GM19467 (cell line): Measurements from ENCODE around the gene FREY1.

Experiments
- ATAC-seq: cut with Tn5 transposase; IDR thresholded peaks from one replicate; pipeline ENCODE4 v1.9.1; 2021; ENCODE audit warnings: mild to moderate bottlenecking, moderate library complexity; ENCODE audit not compliant: unreplicated experiment

The FREY1 gene, protein sequence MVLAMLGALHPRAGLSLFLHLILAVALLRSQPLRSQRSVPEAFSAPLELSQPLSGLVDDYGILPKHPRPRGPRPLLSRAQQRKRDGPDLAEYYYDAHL

DNA sequence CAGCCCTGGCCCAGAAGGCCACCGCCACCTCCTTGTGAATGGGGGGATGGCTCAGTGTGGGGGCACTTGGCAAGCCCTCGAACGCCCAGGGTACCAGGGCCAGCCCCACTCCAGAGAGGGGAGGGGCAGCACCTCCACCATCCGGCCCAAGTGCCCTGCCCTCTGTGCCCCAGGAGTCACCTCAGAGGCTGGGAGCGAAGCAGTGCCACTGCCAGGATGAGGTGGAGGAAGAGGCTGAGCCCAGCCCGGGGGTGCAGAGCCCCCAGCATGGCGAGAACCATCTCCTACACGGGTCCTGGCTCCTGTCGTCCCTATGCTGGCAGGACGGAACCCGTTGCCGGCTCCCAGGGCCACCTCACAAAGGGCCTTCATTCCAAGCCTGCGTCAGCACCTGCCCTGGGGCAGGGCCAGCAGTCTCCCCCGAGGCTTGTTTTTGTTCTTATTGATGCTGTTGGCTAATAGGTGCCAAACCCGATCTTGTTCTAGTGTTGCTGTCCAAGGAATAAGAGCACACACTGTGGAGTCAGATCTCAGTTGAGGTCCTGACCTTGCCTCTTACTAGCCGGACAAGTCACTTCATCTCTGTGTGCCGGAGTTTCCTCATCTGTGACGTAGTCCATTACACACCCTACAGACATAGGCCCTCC is at the start of gene FREY1:
TSS of gene FREY1 (minus strand) at position 307 of the 647 bp plus-strand sequence. CDS start at position 281, 26 bp downstream.
- ATAC-seq: no peak

GRCh38 chr11:45949992-45950407 is 42.9 kb upstream of the FREY1 start:
- ATAC-seq: no peak

DNA sequence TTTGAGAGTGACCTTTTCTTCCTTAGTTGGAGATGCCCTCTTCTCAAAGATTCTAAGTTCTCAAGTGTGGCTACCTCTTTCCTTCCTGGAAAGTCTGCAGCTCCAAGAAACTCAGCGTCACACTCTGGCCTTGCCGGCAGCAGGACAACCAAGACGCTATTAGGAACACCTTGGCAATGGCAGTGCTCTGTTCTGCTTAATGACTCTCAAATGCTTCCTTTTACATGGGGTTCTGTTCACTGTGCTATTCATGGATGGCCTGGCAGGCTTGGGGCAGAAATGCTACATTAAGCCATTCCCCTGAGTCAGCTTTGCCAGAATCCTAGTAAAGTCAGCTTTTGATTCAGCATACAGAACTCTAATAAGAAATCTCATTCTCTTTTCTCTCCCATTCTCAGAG is 41.3 kb upstream of the FREY1 start:
- ATAC-seq: no peak

- no peak for ATAC-seq
Measured at GRCh38 chr11:45947885-45948284, 40.8 kb upstream of the FREY1 start.

- ATAC-seq: no peak
Measured at GRCh38 chr11:45945397-45945999, 38.4 kb upstream of the FREY1 start.

GRCh38 chr11:45942381-45942780 is 35.3 kb upstream of the FREY1 start:
- no peak for ATAC-seq

- no peak for ATAC-seq
Measured at GRCh38 chr11:45941285-45941684, 34.2 kb upstream of the FREY1 start.

GRCh38 chr11:45939836-45940235 is 32.8 kb upstream of the FREY1 start:
- ATAC-seq: no peak

DNA sequence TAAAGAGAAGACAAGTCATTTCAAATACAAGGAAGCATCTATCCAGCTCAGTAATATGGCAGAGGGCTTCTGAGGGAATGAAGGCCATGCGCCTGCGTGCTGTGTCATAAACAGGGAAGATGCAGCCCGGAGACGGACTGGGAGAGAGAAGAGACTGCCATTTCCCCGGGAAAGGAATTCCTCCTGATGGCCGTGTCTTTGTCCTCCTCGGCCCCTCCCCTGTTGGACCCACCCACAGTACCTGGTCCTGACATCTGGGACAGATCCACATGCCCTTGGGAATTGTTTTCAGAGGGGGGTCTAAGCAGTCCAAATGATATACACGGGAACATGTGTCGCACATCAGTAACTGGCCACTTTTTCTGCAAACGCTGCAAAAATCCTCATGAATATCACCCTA is 30.8 kb upstream of the FREY1 start:
- no peak for ATAC-seq

DNA sequence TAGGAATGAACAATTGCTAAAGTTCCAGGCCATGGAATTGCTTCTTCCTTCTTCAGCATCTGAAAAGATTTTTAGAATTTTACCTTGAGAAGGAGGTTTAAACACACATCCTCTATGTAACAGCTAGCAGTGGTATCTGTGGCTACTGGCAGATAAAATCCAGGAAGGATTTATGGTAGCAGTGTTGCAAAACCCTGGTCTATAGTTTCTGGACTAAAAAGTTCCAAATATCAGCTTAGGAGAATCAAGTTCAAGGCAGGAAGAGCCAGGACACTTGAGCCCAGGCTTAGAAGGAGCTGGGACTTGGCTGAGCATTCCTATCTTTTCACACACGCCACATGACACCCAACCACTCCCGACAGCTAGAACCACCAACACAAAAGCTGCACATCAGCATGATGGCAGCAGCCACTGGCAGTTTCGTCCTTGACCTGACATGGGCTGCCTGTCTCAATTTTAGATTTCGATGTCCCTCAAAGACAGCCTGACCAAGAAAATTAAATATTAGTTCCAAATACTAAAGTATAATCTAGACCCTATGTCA is 29.5 kb upstream of the FREY1 start:
- ATAC-seq: no peak

GRCh38 chr11:45935349-45936064 is 28.4 kb upstream of the FREY1 start:
- no peak for ATAC-seq

- no peak for ATAC-seq
Measured at GRCh38 chr11:45934580-45935318, 27.7 kb upstream of the FREY1 start.

DNA sequence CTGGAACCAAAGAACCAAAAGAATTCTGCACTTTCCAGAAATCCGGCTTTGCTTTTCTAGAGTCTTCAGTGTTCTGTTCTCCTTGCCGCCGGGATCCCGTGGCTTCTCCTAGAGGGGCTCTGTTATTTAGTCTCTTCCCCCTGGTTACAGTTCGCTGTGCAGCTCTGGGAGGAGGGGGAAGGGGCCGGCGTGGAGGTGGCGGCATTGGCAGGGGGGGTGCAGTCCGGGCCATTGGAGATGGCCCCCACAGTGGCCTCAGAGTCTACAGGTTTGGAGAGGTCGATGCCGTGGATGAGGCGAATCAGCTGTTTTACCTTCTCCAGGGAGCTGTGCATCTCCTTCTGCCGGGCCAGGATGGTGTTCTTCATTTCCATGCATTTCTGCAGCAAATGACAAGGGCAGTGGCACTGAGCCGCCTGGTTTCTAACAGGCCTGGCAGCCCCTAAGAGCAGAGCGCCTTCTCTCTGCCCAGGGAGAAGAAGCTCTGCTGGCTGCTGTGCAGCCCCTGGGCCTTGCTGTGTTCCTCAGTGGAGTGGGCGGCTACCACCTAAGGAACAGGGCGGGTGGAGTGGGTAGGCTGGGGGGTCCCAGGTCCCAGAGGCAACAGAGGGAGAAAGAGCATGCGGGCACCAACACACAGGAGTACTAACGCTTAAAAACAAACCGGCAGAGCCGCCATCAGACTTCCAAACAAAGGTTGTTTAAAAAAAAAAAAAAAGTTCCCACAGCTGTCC is 26.9 kb upstream of the FREY1 start:
- no peak for ATAC-seq

- no peak for ATAC-seq
Measured at GRCh38 chr11:45933131-45933831, 26.2 kb upstream of the FREY1 start.

DNA sequence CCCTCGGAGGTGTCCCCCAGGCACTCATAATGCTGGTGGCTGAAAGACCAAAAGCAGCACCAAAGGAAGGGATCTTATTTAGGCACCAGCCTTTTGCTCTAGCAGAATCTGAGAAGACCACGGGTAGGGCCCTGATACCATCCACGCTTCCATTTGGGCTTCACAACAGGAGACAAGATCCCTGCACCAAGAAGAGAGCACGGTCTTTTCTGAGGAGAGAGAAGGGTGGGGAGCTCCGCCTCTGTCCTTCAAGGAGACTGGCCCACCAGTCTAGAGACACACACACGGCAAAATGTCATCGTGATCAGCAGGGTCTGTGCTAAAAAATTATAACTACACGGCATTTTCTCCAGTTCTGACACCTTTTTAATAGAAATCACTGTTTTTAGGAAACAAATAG is 25.1 kb upstream of the FREY1 start:
- no peak for ATAC-seq

DNA sequence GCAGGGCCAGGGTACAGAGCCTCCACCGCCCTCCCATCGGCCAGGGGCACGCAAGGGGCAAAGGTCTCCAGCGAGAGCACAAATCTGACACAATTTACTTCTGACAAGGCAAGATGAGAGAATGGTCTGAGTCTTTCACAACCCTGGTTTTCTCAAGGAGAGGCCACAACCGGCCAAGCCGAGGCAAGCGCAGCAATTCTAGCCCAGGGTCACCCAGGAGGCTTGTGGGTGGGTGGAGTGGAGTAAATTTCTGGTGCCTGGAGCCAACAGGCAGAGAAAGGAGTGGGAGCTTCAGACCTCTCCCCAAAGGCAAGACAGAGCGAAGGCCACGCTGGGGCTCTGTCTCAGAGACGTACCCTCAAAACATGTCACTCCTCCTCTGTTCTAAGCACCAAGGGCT is 24.7 kb upstream of the FREY1 start:
- ATAC-seq: no peak

DNA sequence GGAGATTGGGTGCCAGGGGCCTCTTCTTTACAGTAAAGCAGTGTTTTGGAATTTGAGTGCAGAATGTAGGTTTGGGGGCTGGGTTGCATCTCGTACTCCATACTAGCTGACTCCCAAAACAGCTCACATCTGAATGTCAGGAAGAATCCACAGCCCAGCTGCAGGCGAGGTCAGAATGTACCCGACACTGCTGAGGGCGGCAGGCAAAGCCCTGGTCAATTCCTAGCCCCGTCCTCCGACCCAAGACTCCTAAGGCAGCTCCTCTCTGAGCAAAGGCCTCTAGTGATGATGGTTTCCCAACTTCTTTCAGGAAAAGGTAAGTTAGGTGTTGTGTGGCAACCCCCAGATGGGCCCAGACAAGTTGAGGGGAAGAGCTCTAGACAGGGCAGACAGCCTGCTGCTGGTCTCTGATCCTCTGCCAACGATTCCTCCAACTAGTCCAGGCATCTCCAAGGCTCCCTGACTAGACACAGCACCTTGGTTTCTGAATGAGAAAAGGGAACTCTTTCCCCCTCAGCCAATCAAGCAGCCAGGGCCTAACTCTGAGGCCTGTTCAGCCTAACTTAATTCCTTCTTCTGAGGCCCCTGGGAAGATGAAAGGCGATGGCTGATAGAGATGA is 24.0 kb upstream of the FREY1 start:
- no peak for ATAC-seq

DNA sequence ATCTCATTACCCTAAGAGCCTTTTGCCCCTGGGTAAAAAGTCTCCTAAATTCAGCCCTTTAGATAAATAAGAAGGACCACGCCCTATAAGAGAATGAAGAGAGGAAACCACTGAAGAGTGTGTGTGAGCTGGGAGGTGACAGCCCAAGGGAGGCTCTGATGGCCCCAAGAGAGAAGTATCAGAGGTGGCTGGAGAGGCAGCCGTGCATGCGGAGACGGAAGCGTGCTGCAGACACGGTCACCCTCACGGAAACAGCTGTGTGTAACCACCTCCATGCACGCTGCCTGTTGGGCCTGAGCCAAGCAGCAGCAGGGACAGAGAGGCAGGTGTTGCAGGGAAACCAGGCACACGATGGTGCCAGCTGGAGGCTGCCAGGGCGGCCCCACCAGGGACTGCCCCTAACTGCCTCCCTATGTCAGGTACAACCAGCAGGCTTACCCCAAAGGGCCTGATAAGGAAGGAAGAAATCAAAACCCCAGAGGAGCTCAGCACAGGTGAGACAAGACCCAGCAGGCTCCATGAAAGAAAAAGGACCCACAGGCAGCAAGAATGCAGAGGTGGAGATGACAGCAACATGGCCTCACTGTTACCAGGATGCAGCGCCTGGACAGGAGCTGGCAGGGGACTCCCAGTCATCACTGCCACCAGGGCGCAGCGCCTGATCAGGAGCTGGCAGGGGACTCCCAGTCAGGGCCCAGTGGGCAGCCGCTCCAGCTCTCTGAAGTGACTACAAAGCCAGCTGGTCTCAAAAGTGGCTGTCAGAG is 23.1 kb upstream of the FREY1 start:
- peak; percentile 92 for ATAC-seq
